Measurements from ENCODE around the gene BANP. TPM values are rescaled to one million over a fixed set of nuclear protein-coding genes. Genes with fewer than 3 reads are reported as not detected.
A peak's percentile ranks its signal among the peaks of the same experiment; 100 is the strongest.

Gene BANP
- total and polyA plus RNA-seq, 3 donors from 2014 or later = 25.3 to 60.2 (median 55.9) TPM

DNA sequence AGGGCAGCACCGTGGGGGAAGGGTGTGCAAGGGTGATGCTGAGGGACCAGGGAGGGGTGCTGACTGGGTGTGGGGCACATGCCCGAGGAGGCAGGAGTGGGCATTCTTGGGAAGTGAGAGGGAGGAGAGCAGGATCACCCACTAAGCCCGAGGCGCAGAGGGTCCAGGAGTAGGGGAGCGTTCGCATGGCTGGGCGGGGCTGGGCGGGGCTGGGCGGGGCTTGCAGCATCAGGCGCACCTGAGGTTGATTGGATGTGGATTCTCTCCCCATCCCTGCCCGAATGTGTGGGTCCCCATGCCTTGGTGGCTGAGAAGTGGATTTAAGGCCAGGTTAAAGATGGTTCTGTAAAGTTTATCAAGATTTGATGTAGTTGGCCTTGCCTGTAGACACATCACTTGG lies 14.2 kb downstream of the BANP start:
- Histone ChIP-seq H3K4me1 (peaks cover 19% of the 10 kb centered on the region), H3K27me3 (no peaks in the 10 kb centered on the region), H3K27ac (no peak overlapping the region), H3K36me3 (ENCODE audit: low read depth, missing control alignments) (no peaks in the 10 kb centered on the region), H3K9me3 (no peaks in the 10 kb centered on the region), H3K4me3 (no peak overlapping the region)
- TF ChIP-seq POLR2A (IDR thresholded peaks at IDR 0.05) = no peak
- TF ChIP-seq, protein P1, sequence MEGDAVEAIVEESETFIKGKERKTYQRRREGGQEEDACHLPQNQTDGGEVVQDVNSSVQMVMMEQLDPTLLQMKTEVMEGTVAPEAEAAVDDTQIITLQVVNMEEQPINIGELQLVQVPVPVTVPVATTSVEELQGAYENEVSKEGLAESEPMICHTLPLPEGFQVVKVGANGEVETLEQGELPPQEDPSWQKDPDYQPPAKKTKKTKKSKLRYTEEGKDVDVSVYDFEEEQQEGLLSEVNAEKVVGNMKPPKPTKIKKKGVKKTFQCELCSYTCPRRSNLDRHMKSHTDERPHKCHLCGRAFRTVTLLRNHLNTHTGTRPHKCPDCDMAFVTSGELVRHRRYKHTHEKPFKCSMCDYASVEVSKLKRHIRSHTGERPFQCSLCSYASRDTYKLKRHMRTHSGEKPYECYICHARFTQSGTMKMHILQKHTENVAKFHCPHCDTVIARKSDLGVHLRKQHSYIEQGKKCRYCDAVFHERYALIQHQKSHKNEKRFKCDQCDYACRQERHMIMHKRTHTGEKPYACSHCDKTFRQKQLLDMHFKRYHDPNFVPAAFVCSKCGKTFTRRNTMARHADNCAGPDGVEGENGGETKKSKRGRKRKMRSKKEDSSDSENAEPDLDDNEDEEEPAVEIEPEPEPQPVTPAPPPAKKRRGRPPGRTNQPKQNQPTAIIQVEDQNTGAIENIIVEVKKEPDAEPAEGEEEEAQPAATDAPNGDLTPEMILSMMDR (IDR thresholded peaks at IDR 0.05) = no peak
- WGBS, 2 donors = 90 to 93% methylated on average over 11 of the region's 11 CpGs
- no peak for DNase-seq
- intact Hi-C loops (cut with DNase I; ENCODE audit: low total_unique reads) = no loop called here

DNA sequence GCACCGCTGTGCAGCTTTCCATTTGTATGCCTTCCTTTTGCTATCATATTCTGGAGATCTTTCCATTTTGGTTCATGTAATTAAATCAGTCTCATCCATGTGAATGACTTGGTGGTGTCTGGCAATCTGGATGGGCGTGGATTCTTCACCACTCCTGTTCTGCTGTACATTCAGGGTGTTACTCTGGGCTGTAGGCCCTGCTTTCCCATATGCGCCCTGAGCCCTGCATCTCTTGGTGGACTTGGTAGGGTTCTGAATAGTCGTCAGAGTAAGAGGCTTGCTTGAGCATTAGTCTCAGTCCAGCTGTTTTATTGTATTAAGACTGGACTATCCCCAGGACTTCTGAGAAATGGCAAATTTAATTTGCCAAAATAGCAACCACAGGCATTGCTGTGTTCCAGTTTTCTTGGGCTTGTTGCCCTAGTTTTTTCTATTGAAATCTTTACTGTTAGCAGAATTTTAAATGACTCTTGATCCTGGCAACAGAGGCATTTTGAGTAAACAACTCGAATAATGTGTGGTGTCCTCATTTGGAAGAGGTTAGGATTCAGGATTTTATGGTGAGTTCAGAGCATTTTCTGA lies 14.9 kb downstream of the BANP start:
- WGBS, 2 donors = 69 to 77% methylated on average over 5 of the region's 5 CpGs
- H3K9me3 ChIP-seq = no peaks in the 10 kb centered on the region
- TF ChIP-seq, protein P1 (IDR thresholded peaks at IDR 0.05) = no peak
- TF ChIP-seq POLR2A (IDR thresholded peaks at IDR 0.05) = no peak
- no peak for DNase-seq
- H3K27ac ChIP-seq = peak overlapping the region; percentile 59 to 75
- H3K4me3 ChIP-seq = no peak overlapping the region
- intact Hi-C loops (cut with DNase I; ENCODE audit: low total_unique reads) = no loop called here
- H3K36me3 ChIP-seq (ENCODE audit: low read depth, missing control alignments) = no peaks in the 10 kb centered on the region
- H3K27me3 ChIP-seq = no peaks in the 10 kb centered on the region
- H3K4me1 ChIP-seq = peaks cover 22% of the 10 kb centered on the region

DNA sequence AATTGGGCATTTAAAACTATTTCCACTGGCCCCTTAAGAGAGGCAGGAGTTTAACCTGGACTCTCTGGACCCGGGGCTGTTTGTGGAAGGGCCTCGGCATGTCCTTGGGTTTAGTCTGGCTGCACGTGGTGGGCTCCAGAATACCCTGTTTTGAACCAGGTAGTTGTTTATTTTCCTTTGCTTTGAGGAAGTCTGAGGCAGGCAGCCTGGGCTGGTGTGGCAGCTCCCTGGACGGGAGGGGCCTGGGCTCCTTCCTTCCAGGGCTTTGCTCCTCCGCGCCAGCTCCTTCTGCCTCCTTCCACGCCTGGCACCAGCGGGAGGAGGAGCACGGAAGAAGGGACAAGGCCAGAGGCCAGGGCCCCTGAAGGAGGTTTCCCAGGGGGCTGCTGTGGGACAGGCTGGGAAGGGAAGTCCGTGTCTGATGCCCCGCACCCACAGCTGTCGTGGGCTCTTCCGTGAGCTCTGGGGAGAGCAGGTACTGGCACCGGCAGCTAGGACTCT lies 15.5 kb downstream of the BANP start:
- Histone ChIP-seq H3K9me3 (no peaks in the 10 kb centered on the region), H3K36me3 (ENCODE audit: low read depth, missing control alignments) (no peaks in the 10 kb centered on the region), H3K4me1 (peaks cover 22% of the 10 kb centered on the region), H3K4me3 (no peak overlapping the region), H3K27ac (peak overlapping the region; percentile 59 to 75), H3K27me3 (no peaks in the 10 kb centered on the region)
- TF ChIP-seq, protein P1 (IDR thresholded peaks at IDR 0.05) = no peak
- TF ChIP-seq POLR2A (IDR thresholded peaks at IDR 0.05) = no peak
- intact Hi-C loops (cut with DNase I; ENCODE audit: low total_unique reads) = no loop called here
- 22 to 33% methylated on average over 14 of the region's 14 CpGs for WGBS, 2 donors
- DNase-seq = no peak

DNA sequence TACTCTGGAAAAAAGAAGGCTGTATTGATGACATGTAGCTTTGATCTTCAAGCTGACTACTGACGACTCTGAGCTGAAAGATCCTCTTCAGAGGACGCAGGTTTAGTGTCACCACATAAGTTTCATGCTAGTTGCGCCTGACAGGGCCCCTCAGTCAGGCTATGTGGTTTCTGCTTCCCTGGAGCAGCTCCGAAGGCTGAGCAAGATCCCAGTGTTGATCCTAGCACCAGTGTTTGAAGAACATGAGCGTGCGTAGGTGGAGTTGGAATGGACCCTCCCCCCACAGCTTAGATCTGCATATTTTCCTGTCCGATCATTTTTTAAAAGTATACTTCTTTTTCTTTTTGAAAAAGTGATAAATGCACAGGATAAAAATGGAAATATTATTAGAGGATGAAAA lies 17.3 kb downstream of the BANP start:
- no peaks in the 10 kb centered on the region for H3K36me3 ChIP-seq (ENCODE audit: low read depth, missing control alignments)
- H3K27ac ChIP-seq = no peak overlapping the region
- no peak for TF ChIP-seq POLR2A (IDR thresholded peaks at IDR 0.05)
- TF ChIP-seq, protein P1 (IDR thresholded peaks at IDR 0.05) = no peak
- intact Hi-C loops (cut with DNase I; ENCODE audit: low total_unique reads) = no loop called here
- H3K9me3 ChIP-seq = no peaks in the 10 kb centered on the region
- WGBS, 2 donors = 93 to 94% methylated on average over 7 of the region's 7 CpGs
- no peak for DNase-seq
- no peaks in the 10 kb centered on the region for H3K27me3 ChIP-seq
- H3K4me3 ChIP-seq = no peak overlapping the region
- H3K4me1 ChIP-seq = peaks cover 22% of the 10 kb centered on the region

DNA sequence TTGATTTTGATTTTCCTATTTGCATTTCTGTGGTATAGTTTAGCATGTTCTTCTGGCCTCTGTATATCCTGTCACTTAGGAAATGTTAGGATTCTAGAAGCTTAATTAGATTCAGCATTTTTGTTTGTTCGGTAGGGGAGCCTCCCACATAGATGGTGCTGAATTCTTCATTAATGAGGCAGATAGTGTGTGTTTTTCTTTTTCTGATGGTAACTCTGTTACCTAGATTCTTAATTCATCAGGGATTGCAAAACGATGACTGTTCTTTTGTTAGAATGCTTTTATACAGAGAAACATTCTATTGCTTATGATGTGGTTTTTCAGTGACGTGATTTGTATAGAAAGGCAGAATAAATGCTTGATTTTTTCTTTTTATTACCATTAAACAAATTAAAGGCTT lies 19.0 kb downstream of the BANP start:
- Histone ChIP-seq H3K4me3 (no peak overlapping the region), H3K9me3 (no peaks in the 10 kb centered on the region), H3K27me3 (no peaks in the 10 kb centered on the region), H3K36me3 (ENCODE audit: low read depth, missing control alignments) (no peaks in the 10 kb centered on the region), H3K27ac (no peak overlapping the region), H3K4me1 (peaks cover 22% of the 10 kb centered on the region)
- intact Hi-C loops (cut with DNase I; ENCODE audit: low total_unique reads) = no loop called here
- 39 to 46% methylated on average over 3 of the region's 3 CpGs for WGBS, 2 donors
- no peak for DNase-seq
- no peak for TF ChIP-seq POLR2A (IDR thresholded peaks at IDR 0.05)
- TF ChIP-seq, protein P1 (IDR thresholded peaks at IDR 0.05) = no peak
